Neural crest cell (in vitro differentiated cells): ENCODE data around the gene UNC79. TPM values are rescaled to one million over a fixed set of nuclear protein-coding genes. Genes with fewer than 3 reads are reported as not detected.

ENCODE experiments used
- DNase-seq: peaks from one replicate; pipeline ENCODE4 v3.0.0; 2021; ENCODE audit warnings: low read depth, mixed read lengths, low spot score
- H3K27ac Mint-ChIP-seq: one replicate; pipeline ENCODE4 v1.8.0; 2021; ENCODE audit warnings: mild to moderate bottlenecking, mixed read lengths; ENCODE audit not compliant: unreplicated experiment
- H3K27me3 Mint-ChIP-seq: 2 replicates; pipeline ENCODE4 v1.8.0; 2021; ENCODE audit warnings: low read depth, mild to moderate bottlenecking, mixed read lengths
- H3K36me3 Mint-ChIP-seq: 2 replicates; pipeline ENCODE4 v1.8.0; 2021; ENCODE audit warnings: low read depth, mild to moderate bottlenecking, mixed read lengths
- H3K4me1 Mint-ChIP-seq: 2 replicates; pipeline ENCODE4 v1.8.0; 2021; ENCODE audit warnings: mixed read lengths
- H3K4me3 Mint-ChIP-seq: one replicate; pipeline ENCODE4 v1.8.0; 2021; ENCODE audit warnings: mild to moderate bottlenecking, mixed read lengths
- H3K9me3 Mint-ChIP-seq: 2 replicates; pipeline ENCODE4 v1.8.0; 2021; ENCODE audit warnings: mixed read lengths
- CTCF ChIP-seq: fragments of 200-600 bp; sonication (generic); conservative IDR thresholded peaks from 2 replicates; pipeline ENCODE4 v1.5.0; 2021; ENCODE audit warnings: antibody characterized with exemption, mild to moderate bottlenecking
- total RNA-seq: library from RNA; stranded (reverse); gene quantifications from 2 replicates; pipeline ENCODE4 v1.2.1, GENCODE V29; 2021

Gene UNC79
- total RNA-seq, 1 donor from 2014 or later, result 2.2 TPM

DNA sequence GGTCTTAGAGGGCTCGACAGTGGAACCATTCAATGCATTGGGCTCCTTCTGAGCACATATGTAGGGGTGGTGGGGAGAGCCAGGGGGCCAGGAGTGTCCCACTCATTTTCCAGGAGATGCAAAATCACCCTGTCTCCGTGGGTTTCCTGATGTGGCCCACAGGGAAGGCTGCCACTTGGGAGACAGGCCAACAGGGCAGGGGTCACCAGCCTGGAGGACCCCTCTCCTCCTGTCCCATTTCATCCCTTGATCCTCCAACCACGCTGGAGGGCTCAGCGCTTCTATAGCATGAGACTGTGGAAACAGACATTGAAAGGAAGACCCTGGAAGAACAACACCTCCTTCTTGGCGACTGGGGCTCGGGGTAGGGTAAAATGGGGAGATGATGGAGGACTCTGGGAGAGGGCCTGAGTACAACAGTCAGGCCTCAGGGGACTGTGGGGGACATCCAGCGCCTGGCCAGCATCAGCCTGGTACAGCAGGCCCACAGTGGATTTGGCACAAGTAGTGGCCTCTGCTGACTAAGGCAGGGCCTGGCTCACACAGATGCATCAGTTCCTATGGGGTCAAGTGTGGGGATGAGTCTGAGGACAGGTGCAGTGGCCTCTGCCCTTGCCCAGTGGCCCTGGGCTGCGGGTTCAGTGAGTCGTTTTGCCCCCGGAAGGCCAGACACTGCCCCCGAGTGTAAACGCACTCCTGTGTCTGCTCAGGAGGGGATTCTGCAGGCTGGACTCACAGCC, 289.5 kb downstream of the UNC79 start:
- TF ChIP-seq CTCF, result no peak
- Mint-ChIP-seq H3K27me3 (no peaks in the 10 kb centered on the region), H3K4me3 (no peak overlapping the region), H3K4me1 (no peaks in the 10 kb centered on the region), H3K36me3 (peaks cover 5% of the 10 kb centered on the region), H3K9me3 (peaks cover 7% of the 10 kb centered on the region), H3K27ac (peak overlapping the region; percentile 14)
- no peak for DNase-seq

GRCh38 chr14:93720981-93721483, 290.3 kb downstream of the UNC79 start:
- Mint-ChIP-seq H3K27me3 (no peaks in the 10 kb centered on the region), H3K4me3 (no peak overlapping the region), H3K4me1 (no peaks in the 10 kb centered on the region), H3K36me3 (peaks cover 5% of the 10 kb centered on the region), H3K27ac (no peak overlapping the region), H3K9me3 (peaks cover 7% of the 10 kb centered on the region)
- no peak for TF ChIP-seq CTCF
- DNase-seq, result no peak

- no peak for TF ChIP-seq CTCF
- peaks cover 5% of the 10 kb centered on the region for H3K36me3 Mint-ChIP-seq
- H3K27me3 Mint-ChIP-seq, result no peaks in the 10 kb centered on the region
- no peak overlapping the region for H3K27ac Mint-ChIP-seq
- H3K4me1 Mint-ChIP-seq, result peaks cover 4% of the 10 kb centered on the region
- H3K4me3 Mint-ChIP-seq, result no peak overlapping the region
- no peak for DNase-seq
- H3K9me3 Mint-ChIP-seq, result peaks cover 7% of the 10 kb centered on the region
These were observed 292.3 kb downstream of the UNC79 start for GRCh38 chr14:93723001-93723400.

DNA sequence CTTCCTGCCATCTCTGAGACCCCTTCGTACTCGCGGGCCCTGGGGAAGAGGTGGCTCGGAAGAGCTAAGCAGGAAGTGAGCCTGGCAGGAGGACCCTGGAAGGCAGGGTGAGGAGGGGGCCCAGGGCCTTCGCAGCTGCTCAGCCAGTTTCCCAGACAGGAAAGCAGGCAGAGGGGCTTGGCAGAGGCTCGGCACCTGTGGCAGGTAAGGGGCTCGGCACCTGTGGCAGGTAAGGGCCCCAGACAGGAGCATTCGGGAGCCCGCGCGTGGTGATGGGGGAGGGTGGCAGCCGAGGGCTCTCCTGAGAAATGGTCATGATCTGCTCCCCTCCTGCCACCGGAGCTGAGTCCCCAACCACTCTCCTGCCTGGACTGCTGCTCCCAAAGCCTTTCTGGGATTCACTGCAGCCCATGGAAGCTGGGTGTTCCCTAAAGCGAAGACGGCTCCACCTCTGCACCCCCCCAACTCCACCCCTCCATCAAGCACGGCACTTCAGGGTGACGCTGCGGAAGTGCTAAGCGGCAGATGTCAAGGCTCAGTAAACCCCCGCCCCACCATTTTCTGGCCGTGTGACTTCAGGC, 294.4 kb downstream of the UNC79 start:
- DNase-seq, result no peak
- no peak for TF ChIP-seq CTCF
- Mint-ChIP-seq H3K4me3 (no peak overlapping the region), H3K27ac (no peak overlapping the region), H3K4me1 (peaks cover 4% of the 10 kb centered on the region), H3K27me3 (no peaks in the 10 kb centered on the region), H3K36me3 (peaks cover 5% of the 10 kb centered on the region), H3K9me3 (peaks cover 7% of the 10 kb centered on the region)

DNA sequence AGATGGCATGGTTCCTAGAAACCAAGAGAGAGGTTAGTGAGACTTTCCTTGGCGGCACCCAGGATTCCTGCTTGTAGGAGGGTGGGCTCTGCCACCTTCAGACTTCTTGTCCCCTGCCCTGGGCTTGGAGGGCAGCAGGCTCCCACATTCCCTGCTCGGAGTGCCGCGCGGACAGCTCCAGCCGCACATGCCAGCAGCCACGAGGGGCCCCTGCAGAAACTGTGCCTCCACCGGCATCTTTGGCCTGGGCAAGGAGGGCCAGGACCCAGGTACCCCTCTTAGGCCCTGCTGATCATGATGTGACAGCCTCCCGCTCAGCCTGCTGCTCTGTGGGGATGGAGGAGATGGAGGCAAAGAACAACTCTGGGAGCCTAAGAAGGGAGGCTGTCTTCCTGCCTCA, 295.3 kb downstream of the UNC79 start:
- no peaks in the 10 kb centered on the region for H3K27me3 Mint-ChIP-seq
- peaks cover 9% of the 10 kb centered on the region for H3K4me1 Mint-ChIP-seq
- peaks cover 7% of the 10 kb centered on the region for H3K9me3 Mint-ChIP-seq
- TF ChIP-seq CTCF, result no peak
- H3K4me3 Mint-ChIP-seq, result no peak overlapping the region
- DNase-seq, result no peak
- peaks cover 5% of the 10 kb centered on the region for H3K36me3 Mint-ChIP-seq
- no peak overlapping the region for H3K27ac Mint-ChIP-seq
